H1 (cell line): ENCODE measurements around the gene ERO1A. TPM values are rescaled to one million over a fixed set of nuclear protein-coding genes. Genes with fewer than 3 reads are reported as not detected.

Experiments used
- CTCF ChIA-PET: fragments of 300-600 bp; sonication (Branson Sonifier 250); formaldehyde crosslinking; loops from one replicate; lab custom pipeline; 2021; ENCODE audit not compliant: partially characterized antibody; lab: Charles Lee
- POLR2A ChIA-PET: fragments of 300-600 bp; sonication (Branson Sonifier 250); formaldehyde crosslinking; loops from one replicate; lab custom pipeline; 2021; ENCODE audit warnings: inconsistent platforms; ENCODE audit not compliant: partially characterized antibody; lab: Charles Lee
- DNase-seq, 2 experiments: peaks; one replicate each; pipeline versions ENCODE4 v3.0.0 to v3.0.0-alpha.2; 2010 to 2022; ENCODE audit warnings: low spot score in 2 of 2, low read depth in 1 of 2, mixed read lengths in 1 of 2
- FAIRE-seq: peaks from 2 replicates; lab custom pipeline; 2011; peaks lifted over from hg19 to GRCh38; lab: Jason Lieb, UNC
- H2AFZ ChIP-seq: 2 replicates; pipeline ENCODE4 v1.8.1; 2012; ENCODE audit warnings: low read length, inconsistent platforms
- H2AK5ac ChIP-seq: 2 replicates; pipeline ENCODE4 v1.6.1; 2013; ENCODE audit warnings: low read depth, low read length
- H2BK120ac ChIP-seq: replicated peaks from 2 replicates; pipeline ENCODE3; 2013; ENCODE audit warnings: low read depth, low read length, inconsistent platforms
- H2BK12ac ChIP-seq: 2 replicates; pipeline ENCODE4 v1.6.1; 2013; ENCODE audit warnings: low read depth, low read length
- H2BK15ac ChIP-seq: 2 replicates; pipeline ENCODE4 v1.6.1; 2013; ENCODE audit warnings: low read length
- H2BK20ac ChIP-seq: 2 replicates; pipeline ENCODE4 v1.6.1; 2013; ENCODE audit warnings: low read length
- H2BK5ac ChIP-seq: 2 replicates; pipeline ENCODE4 v1.6.1; 2013; ENCODE audit warnings: low read depth, low read length
- H3K14ac ChIP-seq: 2 replicates; pipeline ENCODE4 v1.6.1; 2013; ENCODE audit warnings: inconsistent platforms; ENCODE audit not compliant: insufficient read length
- H3K18ac ChIP-seq: 2 replicates; pipeline ENCODE4 v1.6.1; 2013; ENCODE audit warnings: low read length; ENCODE audit errors: extremely low read depth
- H3K23ac ChIP-seq: 2 replicates; pipeline ENCODE4 v1.6.1; 2013; ENCODE audit warnings: inconsistent platforms; ENCODE audit not compliant: insufficient read length
- H3K23me2 ChIP-seq: 2 replicates; pipeline ENCODE4 v1.6.1; 2013; ENCODE audit warnings: low read depth, low read length
- H3K27ac ChIP-seq: 2 replicates; pipeline ENCODE4 v1.6.1; 2011; ENCODE audit warnings: low read depth, low read length, inconsistent platforms
- H3K27me3 ChIP-seq, 4 experiments: replicated peaks in 1 of 4; 1 replicate in 1 of 4; 2 replicates in 3 of 4; pipeline versions ENCODE4 v1.6.1 to v1.8.1; 2011 to 2013; ENCODE audit warnings: low read length in 3 of 4, mild to moderate bottlenecking in 3 of 4, inconsistent platforms in 2 of 4, mixed read lengths in 2 of 4, moderate library complexity in 1 of 4; ENCODE audit not compliant: control insufficient read depth in 3 of 4, insufficient read depth in 3 of 4; ENCODE audit errors: extremely low read depth in 1 of 4
- H3K36me3 ChIP-seq, 4 experiments: 2 replicates each; pipeline versions ENCODE4 v1.6.1 to v1.8.1; 2011 to 2013; ENCODE audit warnings: mild to moderate bottlenecking in 4 of 4, low read length in 3 of 4, moderate library complexity in 2 of 4, control low read depth in 1 of 4, inconsistent platforms in 1 of 4; ENCODE audit not compliant: insufficient read depth in 4 of 4, control insufficient read depth in 2 of 4
- H3K4ac ChIP-seq: replicated peaks from 2 replicates; pipeline ENCODE3; 2013; ENCODE audit warnings: low read length, low read depth, mixed read lengths, inconsistent platforms; ENCODE audit not compliant: insufficient read length
- H3K4me1 ChIP-seq, 4 experiments: replicated peaks in 1 of 4; 1 replicate in 1 of 4; 2 replicates in 3 of 4; pipeline versions ENCODE4 v1.6.1 to v1.8.1; 2011 to 2013; ENCODE audit warnings: low read length in 3 of 4, inconsistent platforms in 2 of 4, mixed read lengths in 1 of 4; ENCODE audit not compliant: insufficient read depth in 4 of 4, control insufficient read depth in 3 of 4
- H3K4me2 ChIP-seq, 2 experiments: 2 replicates each; pipeline versions ENCODE4 v1.6.1 to v1.8.1; 2011 to 2013; ENCODE audit warnings: low read depth in 2 of 2, low read length in 2 of 2, control low read depth in 1 of 2, inconsistent platforms in 1 of 2, mild to moderate bottlenecking in 1 of 2; ENCODE audit not compliant: insufficient read depth in 1 of 2
- H3K4me3 ChIP-seq, 4 experiments: fragments of 200-600, 300-600 bp in 1 of 4; sonication (generic), shearing (Covaris generic), sonication (Bioruptor Twin) in 1 of 4; 2 replicates each; pipeline versions ENCODE4 v1.5.1 to v1.8.1; 2011 to 2016; ENCODE audit warnings: low read length in 4 of 4, low read depth in 3 of 4, control low read depth in 2 of 4, inconsistent platforms in 2 of 4, mild to moderate bottlenecking in 2 of 4, mixed read lengths in 1 of 4, moderate library complexity in 1 of 4; ENCODE audit not compliant: insufficient read depth in 2 of 4; ENCODE audit errors: extremely low read depth in 1 of 4
- H3K56ac ChIP-seq: replicated peaks from 2 replicates; pipeline ENCODE3; 2013; ENCODE audit warnings: low read depth, mild to moderate bottlenecking, mixed read lengths, low read length, inconsistent platforms; ENCODE audit not compliant: insufficient read length
- H3K79me1 ChIP-seq: 2 replicates; pipeline ENCODE4 v1.6.1; 2013; ENCODE audit warnings: low read depth, low read length, control low read depth
- H3K79me2 ChIP-seq, 2 experiments: 2 replicates each; pipeline versions ENCODE4 v1.6.1 to v1.8.1; 2012 to 2013; ENCODE audit warnings: low read length in 2 of 2, mild to moderate bottlenecking in 2 of 2, inconsistent platforms in 1 of 2; ENCODE audit not compliant: insufficient read depth in 2 of 2, control insufficient read depth in 1 of 2
- H3K9ac ChIP-seq, 4 experiments: replicated peaks in 1 of 4; 1 replicate in 1 of 4; 2 replicates in 3 of 4; pipeline versions ENCODE4 v1.6.1 to v1.8.1; 2011 to 2013; ENCODE audit warnings: low read depth in 3 of 4, low read length in 3 of 4, control low read depth in 2 of 4, mild to moderate bottlenecking in 2 of 4, moderate library complexity in 2 of 4, inconsistent platforms in 1 of 4; ENCODE audit errors: extremely low read depth in 1 of 4
- H3K9me3 ChIP-seq, 2 experiments: 2 replicates each; pipeline versions ENCODE4 v1.6.1 to v1.8.1; 2012 to 2013; ENCODE audit warnings: mild to moderate bottlenecking in 2 of 2, moderate library complexity in 2 of 2, control low read depth in 1 of 2, inconsistent platforms in 1 of 2, low read depth in 1 of 2, low read length in 1 of 2, mixed read lengths in 1 of 2; ENCODE audit not compliant: insufficient read depth in 2 of 2
- H4K20me1 ChIP-seq, 2 experiments: replicated peaks in 1 of 2; 2 replicates each; pipeline versions ENCODE3 to v1.8.1; 2011 to 2013; ENCODE audit warnings: inconsistent platforms in 2 of 2, low read length in 2 of 2, mild to moderate bottlenecking in 1 of 2; ENCODE audit not compliant: insufficient read depth in 2 of 2, control insufficient read depth in 1 of 2
- H4K5ac ChIP-seq: 2 replicates; pipeline ENCODE4 v1.6.1; 2013; ENCODE audit warnings: low read length, low read depth, mixed read lengths, inconsistent platforms; ENCODE audit not compliant: insufficient read length
- H4K8ac ChIP-seq: 2 replicates; pipeline ENCODE4 v1.8.0; 2013; ENCODE audit warnings: mild to moderate bottlenecking, moderate library complexity, low read length, inconsistent platforms; ENCODE audit not compliant: insufficient read depth; ENCODE audit errors: extremely low read depth
- H4K91ac ChIP-seq: replicated peaks from 2 replicates; pipeline ENCODE3; 2013; ENCODE audit warnings: low read length, mixed read lengths, inconsistent platforms; ENCODE audit not compliant: insufficient read length
- BACH1 ChIP-seq: IDR thresholded peaks from 2 replicates; pipeline ENCODE4 v1.6.1; 2012; ENCODE audit warnings: low read length, improper control_type of control experiment
- SP4 ChIP-seq: IDR thresholded peaks from 2 replicates; pipeline ENCODE4 v1.6.1; 2012; ENCODE audit warnings: low read length, inconsistent platforms
- WGBS, 2 experiments: shearing (Covaris generic) in 1 of 2; methylation state at CpG; one replicate each; pipeline versions ENCODE4 v1.1.6 to v1.1.7; 2013 to 2015; ENCODE audit warnings: low lambda C conversion rate in 2 of 2, mixed read lengths in 2 of 2, inconsistent platforms in 1 of 2, low coverage in 1 of 2, missing lambda C conversion rate in 1 of 2; ENCODE audit not compliant: insufficient replicate concordance in 2 of 2, insufficient coverage in 1 of 2, insufficient read length in 1 of 2; ENCODE audit errors: extremely low coverage in 1 of 2, missing lambda C conversion rate in 1 of 2; 5-methylcytosine and 5-hydroxymethylcytosine counted together
- polyA plus RNA-seq, 7 experiments: library from polyadenylated mRNA; depleted of rRNA in 3 of 7; stranded (reverse) in 5 of 7; unstranded in 2 of 7; fragments of >200 nt in 5 of 7; fragments of 200-250 nt in 2 of 7; gene quantifications; 1 replicate in 5 of 7; 2 replicates in 1 of 7; 4 replicates in 1 of 7; pipeline versions ENCODE4 v1.2.1 to v1.2.3, GENCODE V29; 2011 to 2013; ENCODE audit warnings: missing spikeins in 2 of 7, mixed read lengths in 2 of 7
- total RNA-seq: library from RNA; stranded (reverse); fragmentation: NEBNext Ultra II Directional; extraction: Animal tissue kit (Norgen Biotek cat#: 25700); gene quantifications from 2 replicates; pipeline ENCODE4 v1.2.1, GENCODE V29; 2021

The ERO1A gene
- total and polyA plus RNA-seq, 2 of the 8 experiments (the other 6 are each of a cell fraction or from before 2014, with no cell fraction given): 15.7 to 42.0 TPM

GRCh38 chr14:52729585-52729924 is 34.2 kb upstream of the ERO1A start:
- Histone ChIP-seq H3K4ac (no peak overlapping the region), H3K4me3 (peak overlapping the region in 2 of 4 experiments; percentile 21 to 59; a peak in 5 of 8 replicates), H2BK15ac (no peak overlapping the region), H2AFZ (no peak overlapping the region), H2BK20ac (no peak overlapping the region), H3K56ac (no peak overlapping the region), H3K23me2 (no peaks in the 10 kb centered on the region), H3K9ac (no peak overlapping the region), H3K36me3 (peaks cover 6 to 33% (median 14%) of the 10 kb centered on the region in 4 experiments), H3K79me1 (no peaks in the 10 kb centered on the region), H3K14ac (no peak overlapping the region), H4K20me1 (peaks cover 0 to 2% of the 10 kb centered on the region in 2 experiments), H4K8ac (no peak overlapping the region), H2BK5ac (no peak overlapping the region), H3K18ac (no peak overlapping the region), H4K91ac (no peak overlapping the region), H3K27me3 (no peaks in the 10 kb centered on the region), H3K23ac (no peak overlapping the region), H4K5ac (peak overlapping the region; percentile 52), H2BK12ac (no peak overlapping the region), H3K79me2 (peaks cover 0 to 32% of the 10 kb centered on the region in 2 experiments; a peak in 2 of 4 replicates), H3K4me2 (peak overlapping the region; percentile 38 to 62; a peak in 3 of 4 replicates), H3K4me1 (peaks cover 0 to 4% (median 3%) of the 10 kb centered on the region in 4 experiments; a peak in 4 of 7 replicates), H3K9me3 (no peaks in the 10 kb centered on the region), H2AK5ac (no peak overlapping the region), H2BK120ac (no peak overlapping the region), H3K27ac (no peak overlapping the region)
- 3% methylated on average over 6 of the region's 8 CpGs; no CpG with 5 or more reads in 1 of the 2 experiments for WGBS, 2 experiments
- ChIA-PET CTCF (interaction anchor here (1.2 kb wide), 1 partner anchor 20 kb away, joined by 5 read pairs; no protein-coding TSS in a partner anchor), POLR2A (interaction anchor here (1.1 to 3.1 kb wide), 6 partner anchors 12 to 618 kb away, joined by 3 to 12 read pairs (median 11); partner anchors contain the start of genes GNPNAT1 and PSMC6)
- DNase-seq: no peak
- TF ChIP-seq SP4 (no peak), BACH1 (0 out of 2 replicates have a peak, but pooled peaks have one; percentile 47)
- no peak for FAIRE-seq
